Measurements from ENCODE around the gene NRXN3.

GRCh38 chr14:79906994-79907393 lies 1736.8 kb downstream of the NRXN3 start:
- TF ChIP-seq CTCF (IDR thresholded peaks at IDR 0.05; ENCODE audit: insufficient read depth, low read depth, low read length) (no peak), EZH2 (IDR thresholded peaks at IDR 0.05; ENCODE audit: insufficient read depth, low read length) (no peak)

Data from astrocyte (in vitro differentiated cells and primary cell).